OCI-LY3 (cell line): ENCODE measurements around the gene ELANE.
"Not testable (repeated sequence)": the region's sequence is repeated elsewhere in the genome, so short reads cannot be mapped to it uniquely, and the experiment has no call there.

Source experiments
- H2AFZ ChIP-seq: fragments of 200-600, 300-600 bp; shearing (Covaris generic); 2 replicates; pipeline ENCODE4 v1.6.0; 2014; ENCODE audit warnings: antibody characterized with exemption, low read depth, low read length
- H3K27ac ChIP-seq: fragments of 200-600, 300-600 bp; sonication (generic); 2 replicates; pipeline ENCODE4 v1.5.1; 2014; ENCODE audit warnings: mild to moderate bottlenecking, low read length, moderate library complexity, mixed read lengths
- H3K27me3 ChIP-seq: fragments of 200-600, 300-600 bp; sonication (generic); 2 replicates; pipeline ENCODE4 v1.6.1; 2014; ENCODE audit warnings: low read depth, low read length, mixed read lengths
- H3K36me3 ChIP-seq: fragments of 200-600, 300-600 bp; sonication (generic); replicated peaks from 2 replicates; pipeline ENCODE3; 2014; ENCODE audit warnings: low read depth, low read length, mixed read lengths
- H3K4me1 ChIP-seq: fragments of 300-600, 200-600 bp; sonication (generic); 2 replicates; pipeline ENCODE4 v1.6.1; 2014; ENCODE audit warnings: low read length, mixed read lengths
- H3K4me2 ChIP-seq: fragments of 200-600, 300-600 bp; sonication (generic); 2 replicates; pipeline ENCODE4 v1.6.1; 2014; ENCODE audit warnings: low read length, mixed read lengths
- H3K4me3 ChIP-seq: fragments of 300-600, 200-600 bp; sonication (generic); 2 replicates; pipeline ENCODE4 v1.5.1; 2014; ENCODE audit warnings: antibody characterized with exemption, mild to moderate bottlenecking, low read length, moderate library complexity
- H3K79me2 ChIP-seq: fragments of 300-600, 200-600 bp; shearing (Covaris generic); 2 replicates; pipeline ENCODE4 v1.6.1; 2014; ENCODE audit warnings: mild to moderate bottlenecking, low read length, mixed read lengths
- H3K9ac ChIP-seq: fragments of 300-600, 200-600 bp; shearing (Covaris generic); 2 replicates; pipeline ENCODE4 v1.6.0; 2014; ENCODE audit warnings: mild to moderate bottlenecking, low read length, moderate library complexity
- H3K9me3 ChIP-seq: fragments of 200-600, 300-600 bp; shearing (Covaris generic); 2 replicates; pipeline ENCODE4 v1.6.1; 2014; ENCODE audit warnings: low read length, mixed read lengths; ENCODE audit not compliant: insufficient read depth
- H4K20me1 ChIP-seq: fragments of 200-600, 300-600 bp; sonication (generic); 2 replicates; pipeline ENCODE4 v1.6.1; 2016; ENCODE audit warnings: low read length, mixed read lengths; ENCODE audit not compliant: insufficient read depth
- EZH2phosphoT487 ChIP-seq: fragments of 200-600 bp; shearing (Covaris generic); IDR thresholded peaks from 2 replicates; pipeline ENCODE4 v1.6.1; 2018; ENCODE audit warnings: antibody characterized with exemption, mixed run types, low read depth
- TF ChIP-seq, protein P1 (sequence below): fragments of 200-600, 300-600 bp; sonication (generic); IDR thresholded peaks from 2 replicates; pipeline ENCODE4 v1.5.1; 2014; ENCODE audit warnings: antibody characterized with exemption, low read length, low read depth

Gene ELANE

DNA sequence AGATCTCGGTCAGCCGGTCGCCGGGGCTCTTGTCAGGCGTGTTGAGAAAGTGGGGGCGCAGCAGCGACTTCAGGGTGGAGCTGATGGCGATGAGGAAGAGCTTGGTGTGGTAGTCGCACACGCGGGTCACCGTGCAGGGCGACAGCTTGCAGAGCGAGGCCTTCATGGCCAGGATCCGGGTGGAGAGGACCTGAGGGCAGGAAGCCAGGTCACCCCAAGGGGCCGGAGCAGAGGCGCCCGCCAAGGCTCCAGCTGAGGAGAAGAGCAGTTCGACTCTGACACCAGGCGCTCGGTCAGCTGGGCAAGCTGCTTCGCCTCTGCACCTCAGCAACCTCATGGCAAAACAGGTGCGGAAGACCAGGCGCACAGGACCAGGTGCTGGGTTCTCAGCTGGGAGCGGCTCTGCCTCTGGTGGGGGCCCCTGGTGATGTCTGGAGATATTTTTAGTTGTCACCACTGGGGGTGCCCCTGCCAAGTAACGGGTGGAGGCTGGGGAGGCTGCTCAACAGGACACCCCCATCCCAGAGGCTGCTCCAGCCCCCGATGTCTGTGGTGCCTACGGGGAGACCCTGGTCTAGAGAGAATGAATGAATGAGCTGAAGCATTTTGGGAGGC is 23.3 kb downstream of the ELANE start:
- Histone ChIP-seq H3K79me2 (no peaks in the 10 kb centered on the region), H3K36me3 (peaks cover 22% of the 10 kb centered on the region), H3K27ac (no peak overlapping the region), H3K4me1 (peaks cover 8% of the 10 kb centered on the region), H4K20me1 (peaks cover 6% of the 10 kb centered on the region; the same call in 1 of the 2 replicates), H3K4me2 (no peak overlapping the region), H3K4me3 (no peak overlapping the region), H3K9me3 (no peaks in the 10 kb centered on the region), H3K27me3 (no peaks in the 10 kb centered on the region), H3K9ac (no peak overlapping the region), H2AFZ (no peak overlapping the region)
- no peak for TF ChIP-seq EZH2phosphoT487
- TF ChIP-seq, protein P1, sequence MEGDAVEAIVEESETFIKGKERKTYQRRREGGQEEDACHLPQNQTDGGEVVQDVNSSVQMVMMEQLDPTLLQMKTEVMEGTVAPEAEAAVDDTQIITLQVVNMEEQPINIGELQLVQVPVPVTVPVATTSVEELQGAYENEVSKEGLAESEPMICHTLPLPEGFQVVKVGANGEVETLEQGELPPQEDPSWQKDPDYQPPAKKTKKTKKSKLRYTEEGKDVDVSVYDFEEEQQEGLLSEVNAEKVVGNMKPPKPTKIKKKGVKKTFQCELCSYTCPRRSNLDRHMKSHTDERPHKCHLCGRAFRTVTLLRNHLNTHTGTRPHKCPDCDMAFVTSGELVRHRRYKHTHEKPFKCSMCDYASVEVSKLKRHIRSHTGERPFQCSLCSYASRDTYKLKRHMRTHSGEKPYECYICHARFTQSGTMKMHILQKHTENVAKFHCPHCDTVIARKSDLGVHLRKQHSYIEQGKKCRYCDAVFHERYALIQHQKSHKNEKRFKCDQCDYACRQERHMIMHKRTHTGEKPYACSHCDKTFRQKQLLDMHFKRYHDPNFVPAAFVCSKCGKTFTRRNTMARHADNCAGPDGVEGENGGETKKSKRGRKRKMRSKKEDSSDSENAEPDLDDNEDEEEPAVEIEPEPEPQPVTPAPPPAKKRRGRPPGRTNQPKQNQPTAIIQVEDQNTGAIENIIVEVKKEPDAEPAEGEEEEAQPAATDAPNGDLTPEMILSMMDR = no peak

DNA sequence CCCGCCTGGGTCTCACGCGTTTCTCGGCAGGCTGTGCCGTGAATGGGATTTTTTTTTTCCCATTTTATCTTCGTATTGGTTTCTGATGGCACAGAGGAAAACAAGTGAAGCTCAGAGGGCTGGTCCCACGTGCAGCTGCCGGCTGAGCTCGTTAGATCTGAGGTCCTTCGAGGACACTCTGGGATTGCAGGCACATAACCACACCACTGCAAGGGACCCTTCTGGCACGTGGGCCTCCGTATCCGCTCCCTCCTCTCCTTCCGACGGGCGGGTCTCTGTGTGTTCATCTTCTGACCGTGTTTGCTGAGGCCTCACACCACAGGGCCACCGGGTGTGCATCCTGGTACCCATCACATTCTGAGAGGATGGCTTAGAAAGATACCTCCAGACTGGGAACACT is 24.0 kb downstream of the ELANE start:
- H3K27ac ChIP-seq = no peak overlapping the region
- no peak overlapping the region for H3K4me2 ChIP-seq
- no peaks in the 10 kb centered on the region for H3K27me3 ChIP-seq
- peaks cover 8% of the 10 kb centered on the region; the same call in 1 of the 2 replicates for H4K20me1 ChIP-seq
- peaks cover 8% of the 10 kb centered on the region for H3K4me1 ChIP-seq
- no peak overlapping the region for H2AFZ ChIP-seq
- H3K36me3 ChIP-seq = peaks cover 20% of the 10 kb centered on the region
- H3K79me2 ChIP-seq = no peaks in the 10 kb centered on the region
- H3K4me3 ChIP-seq = no peak overlapping the region
- no peak overlapping the region for H3K9ac ChIP-seq
- TF ChIP-seq, protein P1 = no peak
- TF ChIP-seq EZH2phosphoT487 = no peak
- H3K9me3 ChIP-seq = no peaks in the 10 kb centered on the region

DNA sequence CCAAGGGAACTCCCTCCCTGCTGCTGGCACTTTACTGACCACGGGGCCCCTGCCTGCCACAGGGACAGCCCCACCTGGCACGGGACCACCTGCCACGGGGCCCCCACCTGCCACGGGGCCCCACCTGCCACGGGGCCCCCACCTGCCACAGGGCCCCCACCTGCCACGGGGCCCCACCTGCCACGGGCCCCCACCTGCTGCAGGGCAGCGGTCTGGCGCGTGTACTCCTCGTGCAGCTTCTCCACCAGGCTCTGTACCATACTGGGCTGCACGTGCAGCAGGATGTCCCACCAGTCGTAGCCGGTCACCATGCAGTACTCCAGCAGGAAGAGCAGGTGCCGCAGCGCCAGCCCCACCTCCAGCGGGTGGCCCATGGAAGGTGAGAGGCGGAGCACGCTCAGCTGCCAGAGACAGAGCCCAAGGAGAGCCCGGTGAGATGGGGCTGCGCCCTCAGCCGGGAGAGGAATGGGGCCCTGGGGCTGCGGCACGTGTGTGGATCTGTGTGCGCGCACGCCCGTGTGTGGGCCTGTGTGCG is 24.7 kb downstream of the ELANE start:
- Histone ChIP-seq H4K20me1 (peaks cover 12% of the 10 kb centered on the region; the same call in 1 of the 2 replicates), H3K27me3 (no peaks in the 10 kb centered on the region), H3K36me3 (peaks cover 24% of the 10 kb centered on the region), H3K9me3 (no peaks in the 10 kb centered on the region), H3K4me3 (no peak overlapping the region), H3K4me2 (no peak overlapping the region), H3K27ac (no peak overlapping the region), H3K9ac (no peak overlapping the region), H3K79me2 (no peaks in the 10 kb centered on the region), H3K4me1 (peaks cover 8% of the 10 kb centered on the region), H2AFZ (no peak overlapping the region)
- TF ChIP-seq EZH2phosphoT487 = no peak
- TF ChIP-seq, protein P1 = no peak

DNA sequence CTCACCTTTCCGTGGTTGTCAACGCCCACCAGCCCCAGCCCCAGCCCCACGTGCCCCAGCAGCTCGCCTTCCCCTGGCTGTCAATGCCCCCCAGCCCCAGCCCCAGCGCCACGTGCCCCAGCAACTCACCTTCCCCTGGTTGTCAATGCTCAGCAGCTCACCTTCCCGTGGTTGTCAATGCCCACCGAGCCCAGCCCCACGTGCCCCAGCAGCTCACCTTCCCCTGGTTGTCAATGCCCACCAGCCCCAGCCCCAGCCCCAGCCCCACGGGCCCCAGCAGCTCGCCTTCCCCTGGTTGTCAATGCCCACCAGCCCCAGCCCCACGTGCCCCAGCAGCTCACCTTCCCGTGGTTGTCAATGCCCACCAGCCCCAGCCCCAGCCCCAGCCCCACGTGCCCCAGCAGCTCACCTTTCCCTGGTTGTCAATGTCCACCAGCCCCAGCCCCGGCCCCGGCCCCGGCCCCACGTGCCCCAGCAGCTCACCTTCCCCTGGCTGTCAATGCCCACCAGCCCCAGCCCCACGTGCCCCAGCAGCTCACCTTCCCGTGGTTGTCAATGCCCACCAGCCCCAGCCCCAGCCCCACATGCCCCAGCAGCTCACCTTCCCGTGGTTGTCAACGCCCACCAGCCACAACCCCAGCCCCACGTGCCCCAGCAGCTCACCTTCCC is 26.0 kb downstream of the ELANE start:
- H3K4me1 ChIP-seq, H3K27me3 ChIP-seq, H2AFZ ChIP-seq, H3K79me2 ChIP-seq, H3K27ac ChIP-seq, H4K20me1 ChIP-seq, H3K4me2 ChIP-seq, H3K9me3 ChIP-seq, H3K4me3 ChIP-seq, H3K9ac ChIP-seq: not testable (repeated sequence)
- H3K36me3 ChIP-seq = peaks cover 36% of the 10 kb centered on the region

DNA sequence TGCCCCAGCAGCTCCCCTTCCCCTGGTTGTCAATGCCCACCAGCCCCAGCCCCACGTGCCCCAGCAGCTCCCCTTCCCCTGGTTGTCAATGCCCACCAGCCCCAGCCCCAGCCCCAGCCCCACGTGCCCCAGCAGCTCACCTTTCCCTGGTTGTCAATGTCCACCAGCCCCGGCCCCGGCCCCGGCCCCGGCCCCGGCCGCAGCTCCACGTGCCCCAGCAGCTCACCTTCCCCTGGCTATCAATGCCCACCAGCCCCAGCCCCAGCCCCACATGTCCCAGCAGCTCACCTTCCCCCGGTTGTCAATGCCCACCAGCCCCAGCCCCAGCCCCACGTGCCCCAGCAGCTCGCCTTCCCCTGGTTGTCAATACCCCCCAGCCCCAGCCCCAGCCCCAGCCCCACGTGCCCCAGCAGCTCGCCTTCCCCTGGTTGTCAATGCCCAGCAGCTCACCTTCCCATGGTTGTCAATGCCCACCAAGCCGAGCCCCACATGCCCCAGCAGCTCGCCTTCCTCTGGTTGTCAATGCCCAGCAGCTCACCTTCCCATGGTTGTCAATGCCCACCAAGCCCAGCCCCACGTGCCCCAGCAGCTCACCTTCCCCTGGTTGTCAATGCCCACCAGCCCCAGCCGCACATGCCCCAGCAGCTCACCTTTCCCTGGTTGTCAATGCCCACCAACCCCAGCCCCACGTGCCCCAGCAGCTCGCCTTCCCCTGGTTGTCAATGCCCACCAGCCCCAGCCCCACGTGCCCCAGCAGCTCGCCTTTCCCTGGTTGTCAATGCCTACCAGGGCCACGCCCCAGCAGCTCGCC is 26.9 kb downstream of the ELANE start:
- not testable (repeated sequence) for H4K20me1 ChIP-seq, H3K9me3 ChIP-seq, H3K4me3 ChIP-seq, H3K9ac ChIP-seq, H3K4me1 ChIP-seq, H3K27me3 ChIP-seq, H3K27ac ChIP-seq, H2AFZ ChIP-seq, H3K4me2 ChIP-seq, H3K79me2 ChIP-seq
- peaks cover 31% of the 10 kb centered on the region for H3K36me3 ChIP-seq
